Right renal pelvis (tissue), 4 donors: ENCODE results near the gene AQP1. TPM values are rescaled to one million over a fixed set of nuclear protein-coding genes. Genes with fewer than 3 reads are reported as not detected.

ENCODE experiments used
- DNase-seq, 4 donors: peaks; one replicate each; pipeline ENCODE4 v3.0.0-alpha.2; 2013; ENCODE audit warnings: low read depth in 4 of 4, low spot score in 3 of 4, missing footprints in 1 of 4
- polyA plus RNA-seq, 4 donors: library from polyadenylated mRNA; unstranded; fragments of 120-200 nt; gene quantifications; one replicate each; pipeline ENCODE4 v1.2.1, GENCODE V29; 2013; ENCODE audit not compliant: insufficient read length in 4 of 4

The AQP1 gene
- polyA plus RNA-seq, 4 donors: 173 to 238 (median 213) TPM

- no peak for DNase-seq
Measured at GRCh38 chr7:30918676-30919075, 7.0 kb downstream of the AQP1 start.

- DNase-seq: no peak
Measured at GRCh38 chr7:30920021-30920583, 8.4 kb downstream of the AQP1 start.

- no peak for DNase-seq
Measured at GRCh38 chr7:30920584-30921539, 9.2 kb downstream of the AQP1 start.

- no peak for DNase-seq
Measured at GRCh38 chr7:30921540-30922401, 10.1 kb downstream of the AQP1 start.

GRCh38 chr7:30922596-30922995 is 10.9 kb downstream of the AQP1 start:
- no peak for DNase-seq

GRCh38 chr7:30923009-30923773 is 11.5 kb downstream of the AQP1 start:
- no peak for DNase-seq

- no peak for DNase-seq
Measured at GRCh38 chr7:30923774-30924413, 12.2 kb downstream of the AQP1 start.

- no peak for DNase-seq
Measured at GRCh38 chr7:30924624-30925023, 13.0 kb downstream of the AQP1 start.

GRCh38 chr7:30925117-30925516 is 13.5 kb downstream of the AQP1 start:
- DNase-seq: no peak

GRCh38 chr7:30925913-30926312 is 14.3 kb downstream of the AQP1 start:
- DNase-seq: no peak

GRCh38 chr7:30926313-30926712 is 14.7 kb downstream of the AQP1 start:
- no peak for DNase-seq

- DNase-seq: no peak
Measured at GRCh38 chr7:30927040-30927439, 15.4 kb downstream of the AQP1 start.

GRCh38 chr7:30927559-30927958 is 15.9 kb downstream of the AQP1 start:
- DNase-seq: no peak

GRCh38 chr7:30928254-30928872 is 16.7 kb downstream of the AQP1 start:
- no peak for DNase-seq

GRCh38 chr7:30929686-30930085 is 18.0 kb downstream of the AQP1 start:
- DNase-seq: no peak

GRCh38 chr7:30930621-30931020 is 19.0 kb downstream of the AQP1 start:
- DNase-seq: no peak

- no peak for DNase-seq
Measured at GRCh38 chr7:30931161-30931928, 19.7 kb downstream of the AQP1 start.

- no peak for DNase-seq
Measured at GRCh38 chr7:30931929-30932540, 20.4 kb downstream of the AQP1 start.
